HepG2 (cell line): Measurements from ENCODE around the gene PKD1L1.

Experiments used
- CTCF ChIP-seq: sonication (generic); formaldehyde crosslinking; IDR thresholded peaks from 2 replicates; pipeline ENCODE4 v1.5.0; 2020; ENCODE audit warnings: mild to moderate bottlenecking, missing genetic modification reagents, moderate library complexity
- JUND ChIP-seq: sonication (generic); formaldehyde crosslinking; IDR thresholded peaks from 2 replicates; pipeline ENCODE4 v1.8.0; 2022; ENCODE audit warnings: mild to moderate bottlenecking, missing genetic modification reagents
- MYC ChIP-seq: sonication (generic); formaldehyde crosslinking; IDR thresholded peaks from 2 replicates; pipeline ENCODE4 v1.9.0; 2021; ENCODE audit warnings: missing genetic modification reagents, borderline replicate concordance
- NAIF1 ChIP-seq: sonication (generic); formaldehyde crosslinking; IDR thresholded peaks from 2 replicates; pipeline ENCODE4 v1.5.0; 2020; ENCODE audit warnings: mild to moderate bottlenecking, missing genetic modification reagents, borderline replicate concordance
- POLR2A ChIP-seq, 2 experiments: IDR thresholded peaks; 2 replicates each; pipeline ENCODE4 v1.6.1; 2011; ENCODE audit warnings: low read depth in 2 of 2, low read length in 2 of 2, mild to moderate bottlenecking in 1 of 2, moderate library complexity in 1 of 2; ENCODE audit not compliant: insufficient read depth in 1 of 2
- POLR2AphosphoS5 ChIP-seq: IDR thresholded peaks from 2 replicates; pipeline ENCODE4 v1.6.1; 2012; ENCODE audit warnings: low read depth, low read length
- REPIN1 ChIP-seq: sonication (generic); formaldehyde crosslinking; IDR thresholded peaks from 2 replicates; pipeline ENCODE4 v1.8.0; 2022; ENCODE audit warnings: missing genetic modification reagents, low read depth, mild to moderate bottlenecking, borderline replicate concordance
- REST ChIP-seq, 2 experiments: IDR thresholded peaks; 2 replicates each; pipeline ENCODE4 v1.6.1; 2011 to 2012; ENCODE audit warnings: low read length in 2 of 2, borderline replicate concordance in 1 of 2, low read depth in 1 of 2, mild to moderate bottlenecking in 1 of 2, moderate library complexity in 1 of 2
- SRF ChIP-seq: IDR thresholded peaks from 2 replicates; pipeline ENCODE4 v1.6.1; 2011; ENCODE audit warnings: mild to moderate bottlenecking, low read depth, low read length, moderate library complexity
- ZKSCAN8 ChIP-seq: IDR thresholded peaks from 2 replicates; pipeline ENCODE4 v1.6.1; 2016; ENCODE audit warnings: borderline replicate concordance, missing genetic modification reagents, missing compliant biosample characterization

- TF ChIP-seq POLR2A (IDR thresholded peaks at IDR 0.05; ENCODE audit: insufficient read depth in 1 of 2, low read depth in 2 of 2, low read length in 2 of 2) = no peak
- no peak for TF ChIP-seq JUND (CRISPR knock-in tag)
- no peak for TF ChIP-seq ZKSCAN8 (CRISPR knock-in tag)
- no peak for TF ChIP-seq REST (IDR thresholded peaks at IDR 0.05; ENCODE audit: borderline replicate concordance in 1 of 2, low read depth in 1 of 2, low read length in 2 of 2)
- TF ChIP-seq REPIN1 = no peak
- no peak for TF ChIP-seq SRF
- TF ChIP-seq NAIF1 = no peak
- no peak for TF ChIP-seq POLR2AphosphoS5
- no peak for TF ChIP-seq CTCF (CRISPR knock-in tag)
- TF ChIP-seq MYC (CRISPR knock-in tag) = no peak
These were observed 72.9 kb downstream of the PKD1L1 start for GRCh38 chr7:47875406-47875805.
